Caco-2 (cell line): ENCODE results near the gene PCCB. TPM values are rescaled to one million over a fixed set of nuclear protein-coding genes. Genes with fewer than 3 reads are reported as not detected.

Experiments used
- BruUV-seq: library from RNA; stranded (reverse); fragments of 400-500 nt; replicated peaks from 2 replicates; lab custom pipeline; 2021; lab: Mats Ljungman, UMichigan
- CTCF ChIA-PET: fragments of 300-600 bp; sonication (Branson Sonifier 250); formaldehyde crosslinking; loops from one replicate; lab custom pipeline; 2022; ENCODE audit warnings: antibody characterized with exemption; lab: Charles Lee
- POLR2A ChIA-PET: fragments of 300-600 bp; sonication (Branson Sonifier 250); formaldehyde crosslinking; loops from one replicate; lab custom pipeline; 2022; ENCODE audit warnings: antibody characterized with exemption; lab: Charles Lee
- DNase-seq, 2 experiments: peaks; one replicate each; pipeline versions ENCODE4 v3.0.0 to v3.0.0-alpha.2; 2020 to 2022
- H3K27me3 ChIP-seq: replicated peaks from 2 replicates; pipeline ENCODE4 v1.6.0; 2011; ENCODE audit warnings: low read length; ENCODE audit not compliant: control insufficient read depth, insufficient read depth
- H3K36me3 ChIP-seq: 2 replicates; pipeline ENCODE4 v1.5.1; 2011; ENCODE audit warnings: low read length; ENCODE audit not compliant: control insufficient read depth, insufficient read depth
- H3K4me1 ChIP-seq: fragments of 250-450 bp; sonication (Bioruptor Pico); 2 replicates; pipeline ENCODE4 v1.5.1; 2020; ENCODE audit warnings: mild to moderate bottlenecking
- H3K4me3 ChIP-seq: 2 replicates; pipeline ENCODE4 v1.5.1; 2011; ENCODE audit warnings: low read depth, mild to moderate bottlenecking, control low read depth, low read length
- H3K9me3 ChIP-seq: fragments of 250-450 bp; sonication (Bioruptor Pico); 2 replicates; pipeline ENCODE4 v1.5.1; 2020; ENCODE audit warnings: mild to moderate bottlenecking, moderate library complexity
- H3K27ac Mint-ChIP-seq: one replicate; pipeline ENCODE4 v1.8.0; 2022; ENCODE audit warnings: mixed read lengths; ENCODE audit not compliant: unreplicated experiment
- H3K27me3 Mint-ChIP-seq: one replicate; pipeline ENCODE4 v1.8.0; 2022; ENCODE audit warnings: mixed read lengths; ENCODE audit not compliant: insufficient read depth, unreplicated experiment
- H3K36me3 Mint-ChIP-seq: one replicate; pipeline ENCODE4 v1.8.0; 2022; ENCODE audit warnings: mild to moderate bottlenecking, mixed read lengths; ENCODE audit not compliant: insufficient read depth, unreplicated experiment
- H3K4me1 Mint-ChIP-seq: one replicate; pipeline ENCODE4 v1.8.0; 2022; ENCODE audit warnings: low read depth, mixed read lengths; ENCODE audit not compliant: unreplicated experiment
- H3K4me3 Mint-ChIP-seq: one replicate; pipeline ENCODE4 v1.8.0; 2022; ENCODE audit warnings: mild to moderate bottlenecking, moderate library complexity, mixed read lengths; ENCODE audit not compliant: unreplicated experiment
- H3K9me3 Mint-ChIP-seq: one replicate; pipeline ENCODE4 v1.8.0; 2022; ENCODE audit warnings: mixed read lengths; ENCODE audit not compliant: unreplicated experiment
- intact Hi-C: fragments of 100-400 bp; cut with micrococcal nuclease; formaldehyde crosslinking; loops from one replicate; pipeline ENCODE4 v1.10.0; 2022; ENCODE audit not compliant: unreplicated experiment
- total RNA-seq: library from RNA; stranded (reverse); gene quantifications from 2 replicates; pipeline ENCODE4 v1.2.3, GENCODE V29; 2022
- TF ChIP-seq, protein P1 (sequence below), 2 experiments: fragments of 200-600 bp in 1 of 2; IDR thresholded peaks; 1 replicate in 1 of 2; 2 replicates in 1 of 2; pipeline versions ENCODE4 v1.5.1 to v1.8.0; 2011 to 2022; ENCODE audit warnings: antibody characterized with exemption in 1 of 2, control low read depth in 1 of 2, inconsistent platforms in 1 of 2, low read depth in 1 of 2, low read length in 1 of 2, mild to moderate bottlenecking in 1 of 2, moderate library complexity in 1 of 2; ENCODE audit not compliant: insufficient read depth in 1 of 2, severe bottlenecking in 1 of 2, unreplicated experiment in 1 of 2

The PCCB gene
- total RNA-seq, 1 experiment from 2014 or later = 45.5 TPM

DNA sequence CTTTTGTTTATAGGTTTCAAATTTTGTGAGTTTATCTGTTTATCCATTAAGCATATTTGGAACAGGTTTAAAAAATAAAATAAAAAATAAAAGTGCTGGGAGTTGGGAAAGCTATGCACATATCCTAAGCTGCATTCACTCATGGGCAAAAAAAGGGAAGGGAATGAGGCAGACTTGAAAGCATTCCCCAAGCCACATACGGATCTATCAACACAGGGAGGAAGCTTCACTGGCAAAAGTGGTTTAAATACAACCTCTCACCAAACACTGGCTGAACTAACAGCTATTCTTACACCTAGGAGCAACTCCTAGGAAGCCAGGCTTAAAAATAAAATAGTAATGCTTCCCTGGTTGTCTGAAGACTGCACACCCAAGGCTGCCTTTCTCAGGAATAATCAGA is 101.2 kb downstream of the PCCB start:
- intact Hi-C loops = no loop called here

GRCh38 chr3:136351905-136352304 is 101.8 kb downstream of the PCCB start:
- DNase-seq = no peak
- Mint-ChIP-seq H3K27ac (no peak overlapping the region), H3K4me3 (no peak overlapping the region), H3K4me1 (peaks cover 7% of the 10 kb centered on the region), H3K36me3 (peaks cover 22% of the 10 kb centered on the region), H3K9me3 (no peaks in the 10 kb centered on the region), H3K27me3 (no peaks in the 10 kb centered on the region)
- Histone ChIP-seq H3K4me3 (no peak overlapping the region), H3K9me3 (no peaks in the 10 kb centered on the region), H3K27me3 (no peaks in the 10 kb centered on the region), H3K4me1 (0 out of 2 replicates have a peak, but pooled peaks cover 3% of the 10 kb centered on the region), H3K36me3 (no peaks in the 10 kb centered on the region)
- ChIA-PET POLR2A (no interaction called here), CTCF (interaction anchor here (0.6 to 1.3 kb wide), 3 partner anchors 14 to 401 kb away, joined by 3 to 5 read pairs (median 4); partner anchors contain the start of gene STAG1)
- intact Hi-C loops = no loop called here
- BruUV-seq = no TSS peak
- TF ChIP-seq, protein P1, sequence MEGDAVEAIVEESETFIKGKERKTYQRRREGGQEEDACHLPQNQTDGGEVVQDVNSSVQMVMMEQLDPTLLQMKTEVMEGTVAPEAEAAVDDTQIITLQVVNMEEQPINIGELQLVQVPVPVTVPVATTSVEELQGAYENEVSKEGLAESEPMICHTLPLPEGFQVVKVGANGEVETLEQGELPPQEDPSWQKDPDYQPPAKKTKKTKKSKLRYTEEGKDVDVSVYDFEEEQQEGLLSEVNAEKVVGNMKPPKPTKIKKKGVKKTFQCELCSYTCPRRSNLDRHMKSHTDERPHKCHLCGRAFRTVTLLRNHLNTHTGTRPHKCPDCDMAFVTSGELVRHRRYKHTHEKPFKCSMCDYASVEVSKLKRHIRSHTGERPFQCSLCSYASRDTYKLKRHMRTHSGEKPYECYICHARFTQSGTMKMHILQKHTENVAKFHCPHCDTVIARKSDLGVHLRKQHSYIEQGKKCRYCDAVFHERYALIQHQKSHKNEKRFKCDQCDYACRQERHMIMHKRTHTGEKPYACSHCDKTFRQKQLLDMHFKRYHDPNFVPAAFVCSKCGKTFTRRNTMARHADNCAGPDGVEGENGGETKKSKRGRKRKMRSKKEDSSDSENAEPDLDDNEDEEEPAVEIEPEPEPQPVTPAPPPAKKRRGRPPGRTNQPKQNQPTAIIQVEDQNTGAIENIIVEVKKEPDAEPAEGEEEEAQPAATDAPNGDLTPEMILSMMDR (IDR thresholded peaks at IDR 0.05; ENCODE audit: insufficient read depth in 1 of 2, low read depth in 1 of 2, low read length in 1 of 2, severe bottlenecking in 1 of 2, unreplicated experiment in 1 of 2) = no peak

More for the DNA sequence above, 101.2 kb downstream of the PCCB start:
- Mint-ChIP-seq H3K27me3 (no peaks in the 10 kb centered on the region), H3K4me3 (no peak overlapping the region), H3K9me3 (no peaks in the 10 kb centered on the region), H3K36me3 (peaks cover 22% of the 10 kb centered on the region), H3K27ac (no peak overlapping the region), H3K4me1 (peaks cover 7% of the 10 kb centered on the region)
- CTCF ChIA-PET = interaction anchor here (1.3 kb wide), 1 partner anchor 401 kb away, joined by 5 read pairs; the partner anchor contains the start of gene STAG1
- Histone ChIP-seq H3K4me3 (no peak overlapping the region), H3K27me3 (no peaks in the 10 kb centered on the region), H3K4me1 (0 out of 2 replicates have a peak, but pooled peaks cover 3% of the 10 kb centered on the region), H3K36me3 (no peaks in the 10 kb centered on the region), H3K9me3 (no peaks in the 10 kb centered on the region)
- TF ChIP-seq, protein P1 (IDR thresholded peaks at IDR 0.05; ENCODE audit: insufficient read depth in 1 of 2, low read depth in 1 of 2, low read length in 1 of 2, severe bottlenecking in 1 of 2, unreplicated experiment in 1 of 2) = no peak
- no TSS peak for BruUV-seq
- no peak for DNase-seq
- POLR2A ChIA-PET = no interaction called here

- Mint-ChIP-seq H3K27me3 (no peaks in the 10 kb centered on the region), H3K27ac (no peak overlapping the region), H3K9me3 (no peaks in the 10 kb centered on the region), H3K36me3 (peaks cover 22% of the 10 kb centered on the region), H3K4me3 (no peak overlapping the region), H3K4me1 (peaks cover 7% of the 10 kb centered on the region)
- Histone ChIP-seq H3K4me1 (0 out of 2 replicates have a peak, but pooled peaks cover 3% of the 10 kb centered on the region), H3K27me3 (no peaks in the 10 kb centered on the region), H3K36me3 (no peaks in the 10 kb centered on the region), H3K4me3 (no peak overlapping the region), H3K9me3 (no peaks in the 10 kb centered on the region)
- ChIA-PET POLR2A (no interaction called here), CTCF (no interaction called here)
- intact Hi-C loops = no loop called here
- TF ChIP-seq, protein P1 (IDR thresholded peaks at IDR 0.05; ENCODE audit: insufficient read depth in 1 of 2, low read depth in 1 of 2, low read length in 1 of 2, severe bottlenecking in 1 of 2, unreplicated experiment in 1 of 2) = no peak
- DNase-seq = no peak
- BruUV-seq = no TSS peak
Observed at GRCh38 chr3:136353461-136353860, 103.3 kb downstream of the PCCB start.
